Measurements from ENCODE around the gene SHROOM2. TPM values are rescaled to one million over a fixed set of nuclear protein-coding genes. Genes with fewer than 3 reads are reported as not detected.

SHROOM2 gene
- total and polyA plus RNA-seq, 10 donors = 0.21 to 3.7 (median 1.6) TPM

DNA sequence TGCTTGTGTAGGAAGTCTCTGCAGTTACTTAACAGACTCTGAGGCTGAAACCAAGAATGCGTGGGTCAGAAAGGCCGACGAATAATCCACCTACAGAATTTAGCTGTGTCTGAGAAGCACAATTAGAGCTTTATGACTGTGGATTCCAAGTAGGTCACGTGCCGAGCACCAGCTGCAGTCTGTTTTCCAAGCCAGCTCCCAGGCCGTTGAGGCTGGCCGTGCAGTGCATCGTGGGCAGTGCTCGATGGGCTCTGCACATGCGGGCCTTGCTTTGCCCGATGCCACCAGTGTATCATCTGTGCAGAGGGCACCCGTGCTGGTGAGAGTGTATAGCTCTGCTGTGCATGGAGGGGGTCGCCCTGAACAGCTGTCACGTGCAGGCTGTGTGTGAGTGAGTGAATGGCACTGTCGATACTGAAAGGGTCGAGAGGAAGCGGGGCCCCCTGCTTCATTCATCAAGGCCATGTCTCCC is 113.4 kb downstream of the SHROOM2 start:
- Histone ChIP-seq H3K4me1 (no peaks in the 10 kb centered on the region), H3K36me3 (no peaks in the 10 kb centered on the region), H3K27ac (no peak overlapping the region), H3K9me3 (no peaks in the 10 kb centered on the region), H3K4me3 (no peak overlapping the region), H3K27me3 (replicated peaks in 1 of 7) (no peaks in the 10 kb centered on the region)
- 54 to 69% (median 64%) methylated on average over 9 to 17 of the region's 17 CpGs for WGBS, 5 donors
- no peak for DNase-seq
- TF ChIP-seq, protein P1, sequence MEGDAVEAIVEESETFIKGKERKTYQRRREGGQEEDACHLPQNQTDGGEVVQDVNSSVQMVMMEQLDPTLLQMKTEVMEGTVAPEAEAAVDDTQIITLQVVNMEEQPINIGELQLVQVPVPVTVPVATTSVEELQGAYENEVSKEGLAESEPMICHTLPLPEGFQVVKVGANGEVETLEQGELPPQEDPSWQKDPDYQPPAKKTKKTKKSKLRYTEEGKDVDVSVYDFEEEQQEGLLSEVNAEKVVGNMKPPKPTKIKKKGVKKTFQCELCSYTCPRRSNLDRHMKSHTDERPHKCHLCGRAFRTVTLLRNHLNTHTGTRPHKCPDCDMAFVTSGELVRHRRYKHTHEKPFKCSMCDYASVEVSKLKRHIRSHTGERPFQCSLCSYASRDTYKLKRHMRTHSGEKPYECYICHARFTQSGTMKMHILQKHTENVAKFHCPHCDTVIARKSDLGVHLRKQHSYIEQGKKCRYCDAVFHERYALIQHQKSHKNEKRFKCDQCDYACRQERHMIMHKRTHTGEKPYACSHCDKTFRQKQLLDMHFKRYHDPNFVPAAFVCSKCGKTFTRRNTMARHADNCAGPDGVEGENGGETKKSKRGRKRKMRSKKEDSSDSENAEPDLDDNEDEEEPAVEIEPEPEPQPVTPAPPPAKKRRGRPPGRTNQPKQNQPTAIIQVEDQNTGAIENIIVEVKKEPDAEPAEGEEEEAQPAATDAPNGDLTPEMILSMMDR (IDR thresholded peaks at IDR 0.05 in 8 of 11, conservative IDR thresholded peaks at IDR 0.05 in 3 of 11) = no peak
- TF ChIP-seq POLR2A (IDR thresholded peaks at IDR 0.05) (no peak), POLR2AphosphoS5 (IDR thresholded peaks at IDR 0.05) (no peak)
- intact Hi-C loops (cut with DNase I; ENCODE audit: low total_unique reads) = no loop called here

DNA sequence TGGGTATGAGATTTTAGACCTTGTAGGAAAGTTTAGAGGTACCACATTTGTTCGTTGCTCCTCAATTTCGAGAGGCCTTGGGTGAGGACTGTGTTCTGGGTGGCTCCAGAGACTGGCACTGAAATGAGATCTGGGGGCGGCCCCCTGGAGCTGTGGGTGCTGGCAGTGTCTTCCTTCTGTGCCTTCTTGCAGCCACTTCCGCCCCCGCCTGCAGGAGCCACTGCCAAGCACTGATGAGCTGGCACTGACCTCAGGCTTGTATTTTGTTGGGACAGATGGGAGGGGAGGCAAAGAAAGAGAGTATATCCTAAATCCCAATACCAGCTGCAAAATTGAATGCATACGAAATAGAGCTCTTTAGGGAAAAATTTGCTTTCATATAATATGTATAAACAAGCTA is 116.4 kb downstream of the SHROOM2 start:
- no peaks in the 10 kb centered on the region for H3K4me1 ChIP-seq
- H3K4me3 ChIP-seq = no peak overlapping the region
- DNase-seq = no peak
- no peaks in the 10 kb centered on the region for H3K36me3 ChIP-seq
- intact Hi-C loops (cut with DNase I; ENCODE audit: low total_unique reads) = no loop called here
- peaks cover 0 to 4% (median 0%) of the 10 kb centered on the region in 7 donors for H3K27me3 ChIP-seq (replicated peaks in 1 of 7)
- H3K9me3 ChIP-seq = no peaks in the 10 kb centered on the region
- no peak overlapping the region for H3K27ac ChIP-seq
- WGBS, 5 donors = 74 to 96% (median 87%) methylated on average over 3 to 6 of the region's 6 CpGs
- TF ChIP-seq, protein P1 (IDR thresholded peaks at IDR 0.05 in 8 of 11, conservative IDR thresholded peaks at IDR 0.05 in 3 of 11) = no peak
- TF ChIP-seq POLR2A (IDR thresholded peaks at IDR 0.05) (no peak), POLR2AphosphoS5 (IDR thresholded peaks at IDR 0.05) (no peak)

DNA sequence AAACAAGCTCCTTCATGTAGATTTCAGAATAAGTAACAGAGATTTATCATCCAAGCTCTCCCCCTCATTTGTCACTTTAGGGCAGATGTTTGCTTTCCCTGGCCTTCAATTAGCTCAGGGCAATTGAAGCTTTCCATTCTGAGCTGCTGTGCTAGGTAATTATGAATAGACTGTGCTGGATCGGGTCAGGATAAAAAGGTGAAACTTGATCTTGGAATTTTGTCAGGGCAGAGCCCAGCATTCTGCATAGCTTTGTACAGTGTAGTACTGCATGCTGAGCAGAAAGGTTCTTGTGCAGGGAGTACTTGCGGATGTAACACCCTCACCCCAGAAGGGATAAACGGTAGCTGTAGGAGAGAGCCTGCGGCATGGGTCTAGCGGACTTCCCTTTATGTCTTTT is 116.9 kb downstream of the SHROOM2 start:
- no peaks in the 10 kb centered on the region for H3K4me1 ChIP-seq
- no peaks in the 10 kb centered on the region for H3K9me3 ChIP-seq
- TF ChIP-seq POLR2A (IDR thresholded peaks at IDR 0.05) (no peak), POLR2AphosphoS5 (IDR thresholded peaks at IDR 0.05) (no peak)
- TF ChIP-seq, protein P1 (IDR thresholded peaks at IDR 0.05 in 8 of 11, conservative IDR thresholded peaks at IDR 0.05 in 3 of 11) = no peak
- no peak for DNase-seq
- 87 to 95% (median 91%) methylated on average over 5 of the region's 5 CpGs for WGBS, 5 donors
- H3K36me3 ChIP-seq = no peaks in the 10 kb centered on the region
- no peak overlapping the region for H3K27ac ChIP-seq
- no peak overlapping the region for H3K4me3 ChIP-seq
- peaks cover 0 to 4% (median 0%) of the 10 kb centered on the region in 7 donors for H3K27me3 ChIP-seq (replicated peaks in 1 of 7)
- intact Hi-C loops (cut with DNase I; ENCODE audit: low total_unique reads) = no loop called here

DNA sequence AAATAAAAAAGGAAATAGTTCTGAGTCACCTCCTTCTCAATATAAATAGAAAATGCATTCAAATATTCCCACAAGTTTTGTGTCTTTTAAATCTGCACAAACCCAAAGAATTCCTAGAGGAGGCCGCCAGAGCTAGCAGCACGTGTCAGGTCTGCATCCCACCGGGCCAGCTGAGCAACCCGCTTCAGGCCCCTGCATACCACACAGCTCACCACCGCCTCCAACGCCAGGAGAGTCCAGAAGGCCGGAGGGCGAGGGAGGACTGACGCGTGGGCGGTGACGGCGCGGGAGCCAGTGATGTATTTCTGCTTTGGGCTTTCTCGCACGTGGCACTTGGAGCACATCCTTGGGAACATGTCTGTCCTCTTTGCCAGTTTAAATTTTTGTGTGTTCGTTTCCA is 119.1 kb downstream of the SHROOM2 start:
- H3K9me3 ChIP-seq = no peaks in the 10 kb centered on the region
- DNase-seq = no peak
- 74 to 93% (median 84%) methylated on average over 16 to 17 of the region's 17 CpGs for WGBS, 5 donors
- H3K27ac ChIP-seq = no peak overlapping the region
- H3K4me1 ChIP-seq = no peaks in the 10 kb centered on the region
- intact Hi-C loops (cut with DNase I; ENCODE audit: low total_unique reads) = no loop called here
- no peaks in the 10 kb centered on the region for H3K36me3 ChIP-seq
- TF ChIP-seq, protein P1 (IDR thresholded peaks at IDR 0.05 in 8 of 11, conservative IDR thresholded peaks at IDR 0.05 in 3 of 11) = no peak
- TF ChIP-seq POLR2AphosphoS5 (IDR thresholded peaks at IDR 0.05) (no peak), POLR2A (IDR thresholded peaks at IDR 0.05) (no peak)
- no peak overlapping the region for H3K4me3 ChIP-seq
- H3K27me3 ChIP-seq (replicated peaks in 1 of 7) = peaks cover 0 to 4% (median 0%) of the 10 kb centered on the region in 7 donors
